ENCODE data around the gene RIN1.

- TF ChIP-seq POLR2A (IDR thresholded peaks at IDR 0.05) (no peak), CTCF (IDR thresholded peaks at IDR 0.05) (no peak)
Observed at GRCh38 chr11:66291706-66292542, 44.3 kb downstream of the RIN1 start, which contains the start of gene TMEM151A.
